HCT116 (cell line): Measurements from ENCODE around the gene TMEM63A.

Experiments used
- CTCF ChIP-seq, 3 experiments: fragments of 200-600 bp in 1 of 3; sonication (generic) in 1 of 3; IDR thresholded peaks in 2 of 3; conservative IDR thresholded peaks in 1 of 3; 2 replicates each; pipeline ENCODE4 v1.5.1; 2012 to 2017; ENCODE audit warnings: low read depth in 2 of 3, low read length in 2 of 3, antibody characterized with exemption in 1 of 3, borderline replicate concordance in 1 of 3, control low read depth in 1 of 3, mild to moderate bottlenecking in 1 of 3, mixed read lengths in 1 of 3, mixed run types in 1 of 3, moderate library complexity in 1 of 3; ENCODE audit not compliant: insufficient read depth in 1 of 3
- EZH2phosphoT487 ChIP-seq: fragments of 200-600 bp; IDR thresholded peaks from 2 replicates; pipeline ENCODE4 v1.6.1; 2018; ENCODE audit warnings: antibody characterized with exemption, borderline replicate concordance
- POLR2A ChIP-seq: IDR thresholded peaks from 2 replicates; pipeline ENCODE4 v1.7.0; 2011; ENCODE audit warnings: borderline replicate concordance; ENCODE audit not compliant: insufficient read depth, insufficient read length; ENCODE audit errors: extremely low read depth
- POLR2AphosphoS5 ChIP-seq: IDR thresholded peaks from 2 replicates; pipeline ENCODE4 v1.6.1; 2011; ENCODE audit warnings: mild to moderate bottlenecking, low read depth, low read length, moderate library complexity
- SRF ChIP-seq: IDR thresholded peaks from 2 replicates; pipeline ENCODE4 v1.6.1; 2012; ENCODE audit warnings: low read depth
- TCF7L2 ChIP-seq: IDR thresholded peaks from 2 replicates; pipeline ENCODE4 v1.7.0; 2011; ENCODE audit warnings: borderline replicate concordance, inconsistent platforms; ENCODE audit not compliant: insufficient read depth, insufficient read length; ENCODE audit errors: extremely low read depth
- ZNF274 ChIP-seq: fragments of 200-500 bp; sonication (Bioruptor generic); IDR thresholded peaks from 2 replicates; pipeline ENCODE4 v1.6.1; 2014; ENCODE audit warnings: mild to moderate bottlenecking, low read depth, low read length, inconsistent platforms

DNA sequence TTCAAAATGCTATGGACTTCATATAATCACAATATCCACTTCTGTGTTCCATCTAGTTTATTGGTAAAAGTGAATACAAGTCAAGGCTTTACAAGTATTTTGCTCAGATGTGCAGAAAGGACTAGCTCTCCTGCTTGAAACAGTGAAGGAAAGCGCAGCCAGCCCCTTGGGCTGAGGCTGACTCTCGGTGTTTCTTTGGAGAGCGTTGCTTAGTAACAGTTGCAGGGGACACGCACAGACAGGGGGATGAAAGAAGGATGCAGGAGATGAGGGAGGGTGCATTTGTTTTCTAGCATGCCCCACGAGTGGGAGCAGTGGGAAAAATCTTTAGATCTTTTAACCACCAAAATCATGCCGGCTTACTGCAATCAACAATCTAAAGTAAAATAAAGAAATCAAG, 32.8 kb upstream of the TMEM63A start:
- TF ChIP-seq SRF: no peak
- TF ChIP-seq EZH2phosphoT487: no peak
- TF ChIP-seq POLR2AphosphoS5: no peak
- no peak for TF ChIP-seq POLR2A
- no peak for TF ChIP-seq CTCF (IDR thresholded peaks at IDR 0.05 in 2 of 3, conservative IDR thresholded peaks at IDR 0.05 in 1 of 3; ENCODE audit: borderline replicate concordance in 1 of 3, insufficient read depth in 1 of 3, low read depth in 2 of 3, low read length in 2 of 3)
- TF ChIP-seq ZNF274: no peak
- no peak for TF ChIP-seq TCF7L2
